Loucy (cell line): ENCODE data around the gene FRRS1.

Experiments used
- EZH2phosphoT487 ChIP-seq: fragments of 200-600 bp; IDR thresholded peaks from 2 replicates; pipeline ENCODE4 v1.6.1; 2018; ENCODE audit warnings: antibody characterized with exemption, mild to moderate bottlenecking, moderate library complexity, borderline replicate concordance
- TF ChIP-seq, protein P1 (sequence below): fragments of 200-600 bp; sonication (generic); conservative IDR thresholded peaks from 2 replicates; pipeline ENCODE4 v1.5.1; 2014; ENCODE audit warnings: mild to moderate bottlenecking, antibody characterized with exemption, low read length

DNA sequence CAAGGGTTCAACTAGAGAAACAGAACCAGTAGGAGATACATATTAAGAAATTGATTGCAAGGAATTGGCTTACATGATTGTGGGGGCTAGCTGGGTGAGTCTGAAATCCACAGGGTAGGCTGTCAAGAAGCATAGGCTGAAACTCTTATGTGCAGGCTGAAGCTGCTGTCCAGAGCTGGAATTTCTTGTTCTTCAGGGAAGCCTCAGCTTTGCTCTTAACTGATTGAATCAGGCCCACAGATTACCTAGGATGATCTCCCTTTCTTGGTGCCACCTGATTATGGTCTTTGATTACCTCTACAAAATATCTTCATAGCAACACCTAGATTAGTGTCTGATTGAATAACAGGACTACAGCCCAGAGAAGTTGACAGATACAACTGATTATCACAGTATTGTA is 22.5 kb upstream of the FRRS1 start:
- TF ChIP-seq, protein P1, sequence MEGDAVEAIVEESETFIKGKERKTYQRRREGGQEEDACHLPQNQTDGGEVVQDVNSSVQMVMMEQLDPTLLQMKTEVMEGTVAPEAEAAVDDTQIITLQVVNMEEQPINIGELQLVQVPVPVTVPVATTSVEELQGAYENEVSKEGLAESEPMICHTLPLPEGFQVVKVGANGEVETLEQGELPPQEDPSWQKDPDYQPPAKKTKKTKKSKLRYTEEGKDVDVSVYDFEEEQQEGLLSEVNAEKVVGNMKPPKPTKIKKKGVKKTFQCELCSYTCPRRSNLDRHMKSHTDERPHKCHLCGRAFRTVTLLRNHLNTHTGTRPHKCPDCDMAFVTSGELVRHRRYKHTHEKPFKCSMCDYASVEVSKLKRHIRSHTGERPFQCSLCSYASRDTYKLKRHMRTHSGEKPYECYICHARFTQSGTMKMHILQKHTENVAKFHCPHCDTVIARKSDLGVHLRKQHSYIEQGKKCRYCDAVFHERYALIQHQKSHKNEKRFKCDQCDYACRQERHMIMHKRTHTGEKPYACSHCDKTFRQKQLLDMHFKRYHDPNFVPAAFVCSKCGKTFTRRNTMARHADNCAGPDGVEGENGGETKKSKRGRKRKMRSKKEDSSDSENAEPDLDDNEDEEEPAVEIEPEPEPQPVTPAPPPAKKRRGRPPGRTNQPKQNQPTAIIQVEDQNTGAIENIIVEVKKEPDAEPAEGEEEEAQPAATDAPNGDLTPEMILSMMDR: no peak
- no peak for TF ChIP-seq EZH2phosphoT487
